IMR-90 (cell line): ENCODE results near the gene NPEPPS. TPM values are rescaled to one million over a fixed set of nuclear protein-coding genes. Genes with fewer than 3 reads are reported as not detected.

Experiments used
- ATAC-seq: fragments of 200-7000 bp; cut with Tn5 transposase; 2 replicates; pipeline ENCODE4 v1.9.1; 2020; ENCODE audit warnings: low read depth, mild to moderate bottlenecking, moderate library complexity
- BruUV-seq: library from RNA; stranded (reverse); fragments of 400-500 nt; replicated peaks from 2 replicates; lab custom pipeline; 2021; lab: Mats Ljungman, UMichigan
- CTCF ChIA-PET: fragments of 300-600 bp; formaldehyde crosslinking; extraction: SDS; loops from one replicate; lab custom pipeline; 2021; ENCODE audit warnings: antibody characterized with exemption; lab: Yijun Ruan, JAX
- POLR2A ChIA-PET: fragments of 300-600 bp; sonication (Branson Sonifier 250); formaldehyde crosslinking; loops from one replicate; lab custom pipeline; 2022; ENCODE audit warnings: antibody characterized with exemption; ENCODE audit not compliant: unreplicated experiment; lab: Charles Lee
- DNase-seq: peaks from one replicate; pipeline ENCODE4 v3.0.0; 2013
- H2AFZ ChIP-seq: replicated peaks from 2 replicates; pipeline ENCODE3; 2013; ENCODE audit warnings: low read length, mild to moderate bottlenecking; ENCODE audit not compliant: poor library complexity
- H2AK5ac ChIP-seq: 2 replicates; pipeline ENCODE4 v1.6.1; 2013; ENCODE audit warnings: low read depth, low read length, inconsistent platforms
- H2AK9ac ChIP-seq: replicated peaks from 2 replicates; pipeline ENCODE3; 2013; ENCODE audit warnings: mild to moderate bottlenecking, low read depth, low read length, moderate library complexity; ENCODE audit not compliant: poor library complexity
- H2BK120ac ChIP-seq: 2 replicates; pipeline ENCODE4 v1.6.1; 2013; ENCODE audit warnings: low read depth, low read length, inconsistent platforms
- H2BK15ac ChIP-seq: 3 replicates; pipeline ENCODE4 v1.6.1; 2013; ENCODE audit warnings: low read depth, low read length, inconsistent platforms
- H2BK20ac ChIP-seq: 2 replicates; pipeline ENCODE4 v1.6.1; 2013; ENCODE audit warnings: low read depth, mild to moderate bottlenecking, inconsistent platforms, low read length, moderate library complexity
- H2BK5ac ChIP-seq: 2 replicates; pipeline ENCODE4 v1.6.1; 2013; ENCODE audit warnings: mild to moderate bottlenecking, low read depth, low read length, inconsistent platforms; ENCODE audit not compliant: poor library complexity, severe bottlenecking
- H3K14ac ChIP-seq: replicated peaks from 2 replicates; pipeline ENCODE4 v1.6.1; 2013; ENCODE audit warnings: low read depth, low read length, inconsistent platforms
- H3K18ac ChIP-seq: 2 replicates; pipeline ENCODE4 v1.6.1; 2013; ENCODE audit warnings: low read depth, low read length, control low read depth
- H3K23ac ChIP-seq: 2 replicates; pipeline ENCODE4 v1.6.1; 2013; ENCODE audit warnings: low read depth, low read length, inconsistent platforms
- H3K27ac ChIP-seq: 2 replicates; pipeline ENCODE4 v1.5.1; 2013; ENCODE audit warnings: mild to moderate bottlenecking, control low read depth, low read length; ENCODE audit not compliant: insufficient read depth
- H3K27me3 ChIP-seq: 2 replicates; pipeline ENCODE4 v1.6.1; 2013; ENCODE audit warnings: low read length; ENCODE audit not compliant: control insufficient read depth, insufficient read depth
- H3K36me3 ChIP-seq: 2 replicates; pipeline ENCODE4 v1.6.1; 2013; ENCODE audit warnings: low read length, mixed read lengths; ENCODE audit not compliant: control insufficient read depth, insufficient read depth
- H3K4ac ChIP-seq: 2 replicates; pipeline ENCODE4 v1.6.1; 2013; ENCODE audit warnings: low read depth, low read length, inconsistent platforms
- H3K4me1 ChIP-seq: 2 replicates; pipeline ENCODE4 v1.6.1; 2013; ENCODE audit warnings: low read length, mixed read lengths; ENCODE audit not compliant: control insufficient read depth, insufficient read depth
- H3K4me2 ChIP-seq: 2 replicates; pipeline ENCODE4 v1.6.1; 2013; ENCODE audit warnings: low read depth, mild to moderate bottlenecking, control low read depth, low read length, moderate library complexity
- H3K4me3 ChIP-seq: 2 replicates; pipeline ENCODE4 v1.5.1; 2013; ENCODE audit warnings: low read depth, mild to moderate bottlenecking, control low read depth, low read length, moderate library complexity; ENCODE audit not compliant: insufficient read depth
- H3K56ac ChIP-seq: 2 replicates; pipeline ENCODE4 v1.6.1; 2013; ENCODE audit warnings: low read length, inconsistent platforms; ENCODE audit not compliant: insufficient read depth; ENCODE audit errors: extremely low read depth
- H3K79me1 ChIP-seq, 2 experiments: 2 replicates each; pipeline ENCODE4 v1.6.1; 2013; ENCODE audit warnings: low read length in 2 of 2, inconsistent platforms in 1 of 2, low read depth in 1 of 2
- H3K9ac ChIP-seq: 2 replicates; pipeline ENCODE4 v1.6.1; 2013; ENCODE audit warnings: low read depth, low read length, control low read depth
- H3K9me1 ChIP-seq: 2 replicates; pipeline ENCODE4 v1.6.1; 2013; ENCODE audit warnings: low read length, inconsistent platforms; ENCODE audit not compliant: insufficient read depth
- H3K9me3 ChIP-seq: 2 replicates; pipeline ENCODE4 v1.6.1; 2013; ENCODE audit warnings: low read length; ENCODE audit not compliant: control insufficient read depth, insufficient read depth
- H4K20me1 ChIP-seq: 2 replicates; pipeline ENCODE4 v1.6.1; 2013; ENCODE audit warnings: low read length, inconsistent platforms; ENCODE audit not compliant: insufficient read depth
- H4K5ac ChIP-seq: 2 replicates; pipeline ENCODE4 v1.6.1; 2013; ENCODE audit warnings: mild to moderate bottlenecking, low read depth, low read length, control low read depth
- H4K8ac ChIP-seq, 2 experiments: 2 replicates each; pipeline ENCODE4 v1.6.1; 2013; ENCODE audit warnings: low read depth in 2 of 2, low read length in 2 of 2, control low read depth in 1 of 2, inconsistent platforms in 1 of 2
- H4K91ac ChIP-seq: 2 replicates; pipeline ENCODE4 v1.6.1; 2013; ENCODE audit warnings: low read depth, low read length, inconsistent platforms; ENCODE audit not compliant: insufficient read depth
- CEBPB ChIP-seq: IDR thresholded peaks from 2 replicates; pipeline ENCODE4 v1.6.1; 2012; ENCODE audit warnings: low read depth, low read length, improper control_type of control experiment
- FOS ChIP-seq: fragments of 150-350 bp; IDR thresholded peaks from 2 replicates; pipeline ENCODE4 v1.6.1; 2016; ENCODE audit warnings: low read depth, low read length
- POLR2A ChIP-seq: IDR thresholded peaks from 2 replicates; pipeline ENCODE4 v1.6.1; 2012; ENCODE audit warnings: mild to moderate bottlenecking, low read depth, low read length
- RAD21 ChIP-seq: IDR thresholded peaks from 2 replicates; pipeline ENCODE4 v1.6.1; 2012; ENCODE audit warnings: low read length, improper control_type of control experiment
- RCOR1 ChIP-seq: IDR thresholded peaks from 2 replicates; pipeline ENCODE4 v1.6.1; 2012; ENCODE audit warnings: mild to moderate bottlenecking, low read length, improper control_type of control experiment; ENCODE audit not compliant: insufficient replicate concordance
- RFX5 ChIP-seq: IDR thresholded peaks from 2 replicates; pipeline ENCODE4 v1.8.0; 2012; ENCODE audit warnings: low read depth, mild to moderate bottlenecking, low read length, moderate library complexity
- WGBS, 2 experiments: methylation state at CpG; one replicate each; pipeline versions ENCODE4 v1.1.5 to v1.1.7; 2013; ENCODE audit warnings: missing lambda C conversion rate in 2 of 2; ENCODE audit not compliant: insufficient read length in 1 of 2; ENCODE audit errors: extremely low coverage in 2 of 2; 5-methylcytosine and 5-hydroxymethylcytosine counted together
- dilution Hi-C: fragments of 300-500 bp; cut with HindIII; formaldehyde crosslinking; loops from one replicate; pipeline ENCODE4 v1.14.3; 2018; ENCODE audit warnings: low sequenced_read_pairs; ENCODE audit not compliant: unreplicated experiment
- in situ Hi-C: fragments of 300-500 bp; cut with MboI; formaldehyde crosslinking; loops from 3 replicates; pipeline ENCODE4 v1.14.3; 2019; ENCODE audit warnings: low sequenced_read_pairs, inconsistent platforms, mixed read lengths
- intact Hi-C: fragments of 100-400 bp; cut with micrococcal nuclease; formaldehyde crosslinking; loops from 2 replicates; pipeline ENCODE4 v1.10.0; 2022
- polyA plus RNA-seq, 3 experiments: library from polyadenylated mRNA; depleted of rRNA; stranded (reverse); fragments of >200 nt; gene quantifications; 2 replicates each; pipeline ENCODE4 v1.2.3, GENCODE V29; 2012; ENCODE audit warnings: low replicate concordance in 1 of 3
- total RNA-seq: library from RNA; depleted of rRNA; stranded (reverse); fragments of >200 nt; gene quantifications from 2 replicates; pipeline ENCODE4 v1.2.3, GENCODE V29; 2012
- TF ChIP-seq, protein P1 (sequence below): fragments of 150-350 bp; IDR thresholded peaks from 2 replicates; pipeline ENCODE4 v1.6.1; 2017; ENCODE audit warnings: mild to moderate bottlenecking, antibody characterized with exemption, low read length, low read depth

NPEPPS gene
- total and polyA plus RNA-seq, 2 of the 4 experiments (the other 2 are of a cell fraction) = 54.1 to 64.6 TPM

DNA sequence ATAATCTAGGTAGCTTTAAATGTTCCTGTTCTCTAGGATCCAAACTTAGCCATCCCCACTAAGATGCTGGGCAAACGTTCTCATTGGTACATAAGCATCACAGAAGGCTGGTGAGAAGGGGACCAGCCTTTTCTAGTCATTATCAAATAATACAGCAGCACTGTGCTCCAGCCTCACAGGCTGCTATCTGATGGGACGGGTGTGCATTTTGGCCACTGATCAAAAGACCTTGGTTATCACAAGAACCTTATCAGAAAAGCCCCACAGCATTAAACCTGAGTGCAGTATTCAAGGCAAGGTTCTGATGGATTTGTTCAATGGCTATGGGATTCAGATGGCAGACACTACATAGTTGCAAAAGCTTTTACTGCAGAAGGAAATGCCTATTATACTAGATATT is 99.7 kb downstream of the NPEPPS start:
- DNase-seq = no peak

More for the DNA sequence above, 99.7 kb downstream of the NPEPPS start:
- Histone ChIP-seq H3K79me1 (no peaks in the 10 kb centered on the region), H4K91ac (no peak overlapping the region), H3K23ac (no peak overlapping the region), H4K8ac (no peak overlapping the region), H2BK20ac (no peak overlapping the region), H2AFZ (no peak overlapping the region), H3K56ac (no peak overlapping the region), H3K9me1 (0 out of 2 replicates have a peak, but pooled peaks cover 3% of the 10 kb centered on the region), H3K18ac (no peak overlapping the region), H3K4me1 (no peaks in the 10 kb centered on the region), H3K4me3 (no peak overlapping the region), H3K4ac (no peak overlapping the region), H4K20me1 (no peaks in the 10 kb centered on the region), H3K9me3 (no peaks in the 10 kb centered on the region), H2AK9ac (no peak overlapping the region), H3K36me3 (no peaks in the 10 kb centered on the region), H2BK120ac (no peak overlapping the region), H3K9ac (no peak overlapping the region), H3K14ac (no peak overlapping the region), H3K4me2 (no peak overlapping the region), H3K27me3 (no peaks in the 10 kb centered on the region), H2BK15ac (no peak overlapping the region), H2AK5ac (no peak overlapping the region), H3K27ac (no peak overlapping the region), H4K5ac (no peak overlapping the region), H2BK5ac (no peak overlapping the region)
- intact Hi-C loops (no loop called here), in situ Hi-C loops (no loop called here), dilution Hi-C loops (no loop called here)
- TF ChIP-seq CEBPB = no peak
- TF ChIP-seq POLR2A = no peak
- no peak for TF ChIP-seq RFX5
- TF ChIP-seq RAD21 = no peak
- no peak for TF ChIP-seq RCOR1
- TF ChIP-seq, protein P1, sequence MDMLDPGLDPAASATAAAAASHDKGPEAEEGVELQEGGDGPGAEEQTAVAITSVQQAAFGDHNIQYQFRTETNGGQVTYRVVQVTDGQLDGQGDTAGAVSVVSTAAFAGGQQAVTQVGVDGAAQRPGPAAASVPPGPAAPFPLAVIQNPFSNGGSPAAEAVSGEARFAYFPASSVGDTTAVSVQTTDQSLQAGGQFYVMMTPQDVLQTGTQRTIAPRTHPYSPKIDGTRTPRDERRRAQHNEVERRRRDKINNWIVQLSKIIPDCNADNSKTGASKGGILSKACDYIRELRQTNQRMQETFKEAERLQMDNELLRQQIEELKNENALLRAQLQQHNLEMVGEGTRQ = no peak
- TF ChIP-seq FOS = no peak
- WGBS, 2 experiments = no CpG with 5 or more reads among the region's 2 CpGs
- no TSS peak for BruUV-seq
- no peak for ATAC-seq
- CTCF ChIA-PET = no interaction called here
- POLR2A ChIA-PET = no interaction called here
